ENCODE data around the gene URB2. TPM values are rescaled to one million over a fixed set of nuclear protein-coding genes. Genes with fewer than 3 reads are reported as not detected.

The URB2 gene
- total and polyA plus RNA-seq, 8 donors: 1.5 to 16.8 (median 4.1) TPM; not detected in 1

- TF ChIP-seq, protein P1, sequence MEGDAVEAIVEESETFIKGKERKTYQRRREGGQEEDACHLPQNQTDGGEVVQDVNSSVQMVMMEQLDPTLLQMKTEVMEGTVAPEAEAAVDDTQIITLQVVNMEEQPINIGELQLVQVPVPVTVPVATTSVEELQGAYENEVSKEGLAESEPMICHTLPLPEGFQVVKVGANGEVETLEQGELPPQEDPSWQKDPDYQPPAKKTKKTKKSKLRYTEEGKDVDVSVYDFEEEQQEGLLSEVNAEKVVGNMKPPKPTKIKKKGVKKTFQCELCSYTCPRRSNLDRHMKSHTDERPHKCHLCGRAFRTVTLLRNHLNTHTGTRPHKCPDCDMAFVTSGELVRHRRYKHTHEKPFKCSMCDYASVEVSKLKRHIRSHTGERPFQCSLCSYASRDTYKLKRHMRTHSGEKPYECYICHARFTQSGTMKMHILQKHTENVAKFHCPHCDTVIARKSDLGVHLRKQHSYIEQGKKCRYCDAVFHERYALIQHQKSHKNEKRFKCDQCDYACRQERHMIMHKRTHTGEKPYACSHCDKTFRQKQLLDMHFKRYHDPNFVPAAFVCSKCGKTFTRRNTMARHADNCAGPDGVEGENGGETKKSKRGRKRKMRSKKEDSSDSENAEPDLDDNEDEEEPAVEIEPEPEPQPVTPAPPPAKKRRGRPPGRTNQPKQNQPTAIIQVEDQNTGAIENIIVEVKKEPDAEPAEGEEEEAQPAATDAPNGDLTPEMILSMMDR (IDR thresholded peaks at IDR 0.05): no peak
- TF ChIP-seq POLR2A (IDR thresholded peaks at IDR 0.05) (no peak), EP300 (IDR thresholded peaks at IDR 0.05) (no peak), POLR2AphosphoS5 (IDR thresholded peaks at IDR 0.05) (no peak)
- Histone ChIP-seq H3K27me3 (no peaks in the 10 kb centered on the region), H3K4me1 (peaks cover 0 to 22% (median 9%) of the 10 kb centered on the region in 4 donors), H3K4me3 (no peak overlapping the region), H3K27ac (no peak overlapping the region), H3K9me3 (no peaks in the 10 kb centered on the region), H3K36me3 (peaks cover 0 to 17% (median 13%) of the 10 kb centered on the region in 4 donors)
- WGBS, 5 donors: 41 to 59% (median 52%) methylated on average over 9 of the region's 9 CpGs
- intact Hi-C loops (cut with DNase I; ENCODE audit: low total_unique reads): loop anchor here (5.0 kb wide), 1 partner anchor 648 kb away; no protein-coding TSS in a partner anchor
- DNase-seq: peak; percentile 36 to 52
These were observed 38.2 kb downstream of the URB2 start for GRCh38 chr1:229664133-229664689.

DNA sequence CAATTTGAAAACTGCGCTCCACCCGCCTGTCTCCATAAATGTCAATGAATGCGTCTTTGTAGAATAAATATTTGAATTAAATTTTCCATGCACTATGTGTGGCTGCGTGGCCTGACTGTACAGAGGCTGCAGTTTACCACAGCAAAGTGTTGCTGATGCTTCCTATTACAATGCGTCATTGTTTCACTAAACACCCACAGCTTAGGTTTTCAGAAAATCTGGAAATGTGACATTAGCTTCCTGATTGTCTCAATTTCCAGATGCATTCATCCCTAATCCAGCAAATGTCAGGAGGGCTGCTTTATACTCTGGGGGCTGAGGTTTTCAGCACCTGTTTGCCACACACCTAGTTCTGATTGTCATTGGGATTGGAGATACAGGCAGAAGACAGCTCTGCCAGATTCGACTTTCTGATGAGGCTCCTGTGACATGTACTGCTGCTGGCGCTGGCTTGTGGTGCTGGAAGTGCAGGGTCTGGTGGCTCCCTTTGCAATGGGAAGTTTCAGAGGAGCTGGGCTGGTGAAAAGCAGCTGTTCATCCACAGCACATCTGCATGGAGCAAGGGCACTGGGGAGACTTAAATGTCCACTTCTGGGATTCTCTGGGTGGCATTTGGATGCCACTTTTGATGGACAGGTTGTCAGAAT is 40.0 kb downstream of the URB2 start:
- intact Hi-C loops (cut with DNase I; ENCODE audit: low total_unique reads): no loop called here
- no peak overlapping the region for H3K4me3 ChIP-seq

DNA sequence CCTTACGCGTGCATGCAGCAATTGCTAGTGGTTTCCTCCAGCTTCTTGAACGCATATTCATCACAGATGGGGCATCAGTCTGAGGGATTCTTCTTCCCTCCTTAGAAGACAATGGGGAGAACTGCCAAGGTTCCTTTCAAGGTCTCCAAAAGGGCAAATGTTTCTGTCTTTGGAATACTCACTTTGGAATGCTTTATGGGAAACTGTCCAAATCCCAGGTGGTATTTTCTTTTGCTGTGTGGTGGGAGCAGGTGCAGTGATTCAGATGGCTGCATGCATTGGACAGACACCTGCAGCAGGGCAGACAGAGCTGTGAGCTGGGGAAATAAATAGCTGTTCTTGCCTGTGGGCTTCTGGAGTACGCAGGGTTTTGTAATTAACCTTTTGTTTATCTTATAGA is 40.5 kb downstream of the URB2 start:
- no peak for TF ChIP-seq POLR2A (IDR thresholded peaks at IDR 0.05)
- TF ChIP-seq EP300 (IDR thresholded peaks at IDR 0.05): no peak
- no peak for TF ChIP-seq POLR2AphosphoS5 (IDR thresholded peaks at IDR 0.05)
- TF ChIP-seq, protein P1 (IDR thresholded peaks at IDR 0.05): no peak
- intact Hi-C loops (cut with DNase I; ENCODE audit: low total_unique reads): no loop called here
- WGBS, 5 donors: 81 to 94% (median 88%) methylated on average over 4 of the region's 4 CpGs

More for the DNA sequence above, 40.0 kb downstream of the URB2 start:
- Histone ChIP-seq H3K4me1 (peaks cover 0 to 21% (median 9%) of the 10 kb centered on the region in 4 donors), H3K27me3 (no peaks in the 10 kb centered on the region), H3K9me3 (no peaks in the 10 kb centered on the region), H3K36me3 (peaks cover 0 to 3% (median under 1%) of the 10 kb centered on the region in 4 donors), H3K27ac (no peak overlapping the region)
- 52 to 82% (median 58%) methylated on average over 7 of the region's 7 CpGs for WGBS, 5 donors
- DNase-seq: no peak
- TF ChIP-seq POLR2A (IDR thresholded peaks at IDR 0.05) (no peak), POLR2AphosphoS5 (IDR thresholded peaks at IDR 0.05) (no peak), EP300 (IDR thresholded peaks at IDR 0.05) (no peak)
- TF ChIP-seq, protein P1 (IDR thresholded peaks at IDR 0.05): no peak

DNA sequence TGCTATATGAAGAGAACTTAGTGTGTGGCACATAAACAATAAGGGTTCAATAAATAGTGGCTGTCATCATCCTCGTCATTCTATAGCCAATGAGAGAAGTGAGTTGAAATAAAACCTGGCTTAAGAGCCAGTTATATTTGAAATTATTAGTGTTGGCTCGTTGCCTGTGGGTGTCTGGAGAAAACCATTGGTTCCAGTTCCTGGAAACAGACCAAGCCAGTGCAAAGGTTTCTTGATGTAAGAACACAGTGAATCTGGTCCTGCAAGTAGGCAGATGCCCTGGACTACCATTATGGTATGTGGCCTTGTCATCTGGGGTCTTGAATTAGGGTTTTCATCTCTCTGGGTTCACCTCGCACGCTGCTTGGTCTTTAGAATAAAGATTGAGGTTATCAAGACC is 43.3 kb downstream of the URB2 start:
- H3K36me3 ChIP-seq: no peaks in the 10 kb centered on the region
- 74 to 83% (median 79%) methylated on average over 4 of the region's 4 CpGs for WGBS, 5 donors
- peaks cover 0 to 5% (median under 1%) of the 10 kb centered on the region in 4 donors for H3K4me1 ChIP-seq
- TF ChIP-seq EP300 (IDR thresholded peaks at IDR 0.05): no peak
- no peak for TF ChIP-seq POLR2AphosphoS5 (IDR thresholded peaks at IDR 0.05)
- no peak for TF ChIP-seq POLR2A (IDR thresholded peaks at IDR 0.05)
- TF ChIP-seq, protein P1 (IDR thresholded peaks at IDR 0.05): no peak
- H3K27ac ChIP-seq: no peak overlapping the region
- intact Hi-C loops (cut with DNase I; ENCODE audit: low total_unique reads): no loop called here
- H3K9me3 ChIP-seq: no peaks in the 10 kb centered on the region
- H3K27me3 ChIP-seq: no peaks in the 10 kb centered on the region
- H3K4me3 ChIP-seq: no peak overlapping the region
- no peak for DNase-seq

More for the DNA sequence above, 40.5 kb downstream of the URB2 start:
- Histone ChIP-seq H3K4me1 (peaks cover 0 to 16% (median 6%) of the 10 kb centered on the region in 4 donors), H3K9me3 (no peaks in the 10 kb centered on the region), H3K36me3 (no peaks in the 10 kb centered on the region), H3K27me3 (no peaks in the 10 kb centered on the region), H3K27ac (no peak overlapping the region), H3K4me3 (no peak overlapping the region)
- DNase-seq: no peak

Data from stomach (tissue), 9 donors.